ENCODE measurements around the gene REXO5.
"Not testable (repeated sequence)": the region's sequence is repeated elsewhere in the genome, so short reads cannot be mapped to it uniquely, and the experiment has no call there.

REXO5 gene

DNA sequence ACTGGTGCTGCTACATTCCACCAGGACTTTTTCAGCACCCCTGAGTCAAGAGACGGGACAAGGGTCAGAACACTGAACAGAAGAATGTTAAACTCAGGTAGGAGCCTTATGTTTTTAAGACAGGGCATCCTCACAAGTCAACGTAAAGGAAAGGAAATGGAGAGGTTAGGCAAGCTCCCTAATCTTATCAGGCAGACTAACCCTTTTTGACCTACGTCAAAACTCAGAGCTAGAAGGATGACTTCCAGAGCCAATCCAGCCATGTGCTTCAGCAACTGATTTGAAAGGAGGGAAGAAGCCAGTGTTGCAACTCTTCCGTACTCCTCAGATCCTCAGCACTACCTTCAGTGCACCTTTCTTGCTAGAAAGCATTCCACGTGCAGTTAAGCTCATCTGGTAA is 46.8 kb downstream of the REXO5 start:
- DNase-seq, result peak; percentile 82

DNA sequence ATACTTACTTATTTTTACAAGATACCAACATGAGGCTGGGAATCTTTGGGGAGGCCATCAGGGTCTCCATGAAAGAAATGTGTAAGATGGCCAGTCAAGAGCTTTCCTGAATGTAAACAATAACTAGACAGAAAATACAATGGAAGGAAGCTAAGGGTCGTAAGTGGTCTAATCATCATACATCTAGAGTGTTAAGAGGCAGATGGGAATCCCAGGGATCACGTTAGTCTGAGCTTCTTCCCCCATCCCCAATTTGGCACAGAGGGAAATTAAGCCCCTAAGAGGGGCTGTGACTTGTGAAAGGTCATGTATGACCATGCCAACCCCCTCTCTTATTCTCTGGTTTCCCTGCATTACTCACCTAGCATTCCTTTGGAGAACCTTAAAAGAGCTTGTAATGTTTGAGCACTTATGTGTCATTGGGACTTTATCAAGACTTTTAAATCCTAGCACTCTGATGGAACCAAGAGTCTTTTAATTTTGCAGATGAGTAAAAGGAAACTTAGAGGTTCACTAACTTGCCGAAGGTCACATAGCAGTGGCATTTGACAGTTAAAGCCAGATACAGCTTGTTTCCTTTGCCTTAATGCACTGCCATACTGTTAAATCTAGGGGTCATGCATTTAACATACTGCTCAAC is 47.8 kb downstream of the REXO5 start:
- DNase-seq, result no peak

DNA sequence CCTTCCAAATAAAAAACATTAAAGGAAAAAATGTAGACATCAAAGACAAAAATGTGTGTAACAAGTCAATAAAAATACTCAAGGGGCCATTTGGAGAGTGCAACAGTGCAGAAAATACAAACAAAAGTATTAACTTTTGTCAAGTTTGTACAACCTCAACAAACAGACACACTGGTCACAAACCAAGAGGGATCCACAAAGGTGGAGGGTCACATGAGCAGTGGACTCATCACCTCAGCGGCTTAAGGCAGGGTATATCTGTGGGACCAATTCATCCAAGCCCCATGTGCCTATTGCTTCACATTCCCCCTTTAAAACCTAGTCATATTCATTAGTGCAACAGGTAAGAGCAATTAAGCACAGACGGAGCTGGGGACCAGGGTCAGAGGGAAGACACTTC is 48.6 kb downstream of the REXO5 start:
- DNase-seq, result no peak

DNA sequence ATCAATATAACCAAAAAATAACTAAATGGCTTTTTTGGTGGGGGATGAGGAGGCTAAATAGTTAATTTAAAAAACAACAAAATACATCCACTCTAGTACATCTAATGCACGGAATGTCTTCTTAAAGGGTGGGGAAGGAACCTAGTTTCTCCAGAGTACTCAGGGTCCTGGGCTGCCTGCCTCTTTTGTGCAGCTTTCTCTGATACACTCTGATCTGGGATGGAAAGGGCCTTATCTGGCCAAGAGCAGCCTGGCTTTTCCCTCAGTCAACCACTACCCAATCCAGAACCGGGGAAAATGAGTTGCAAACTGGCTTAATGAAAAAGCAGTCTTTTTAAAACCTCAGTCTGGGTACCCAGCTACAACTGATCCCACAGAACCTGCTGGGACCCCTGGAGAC is 51.0 kb downstream of the REXO5 start:
- DNase-seq, result no peak

DNA sequence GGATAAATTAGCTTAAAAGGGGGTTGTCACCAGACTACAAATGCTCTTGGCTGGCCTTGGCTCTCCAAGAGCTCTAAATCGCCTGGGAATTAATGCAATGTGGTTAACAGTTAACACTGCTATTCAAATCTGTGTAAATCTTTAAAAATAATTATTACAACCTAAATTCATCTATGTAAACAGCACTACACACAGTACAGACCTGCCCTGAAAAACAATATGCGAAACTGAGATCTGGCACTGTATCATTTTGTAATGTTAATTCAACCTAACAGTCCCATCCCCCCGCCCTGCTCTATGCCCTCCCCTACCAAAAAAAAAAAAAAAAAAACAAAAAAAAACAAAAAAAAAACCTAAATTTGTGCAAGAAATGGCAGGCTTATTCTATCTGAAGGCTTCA is 52.9 kb downstream of the REXO5 start:
- no peak for DNase-seq

DNA sequence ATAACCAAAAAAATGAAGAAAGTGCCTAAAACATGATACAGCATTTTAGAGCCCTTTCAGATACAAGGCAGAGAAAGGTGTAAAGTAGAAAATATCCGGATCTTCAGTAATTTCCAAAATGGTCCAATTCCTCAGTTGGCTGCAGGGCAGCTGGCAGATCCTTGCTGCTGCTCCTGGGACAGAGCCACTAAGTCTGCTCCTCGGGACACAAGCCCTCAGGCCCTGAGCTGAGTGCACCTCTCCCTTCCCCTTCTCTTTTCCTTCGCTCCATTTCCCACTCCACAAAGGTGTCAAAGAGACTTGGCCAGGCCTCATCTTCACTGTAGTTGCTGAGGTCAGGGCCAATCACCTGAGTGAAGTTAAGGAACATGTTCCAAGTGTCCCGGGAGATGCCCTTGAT is 53.4 kb downstream of the REXO5 start:
- DNase-seq, result no peak

DNA sequence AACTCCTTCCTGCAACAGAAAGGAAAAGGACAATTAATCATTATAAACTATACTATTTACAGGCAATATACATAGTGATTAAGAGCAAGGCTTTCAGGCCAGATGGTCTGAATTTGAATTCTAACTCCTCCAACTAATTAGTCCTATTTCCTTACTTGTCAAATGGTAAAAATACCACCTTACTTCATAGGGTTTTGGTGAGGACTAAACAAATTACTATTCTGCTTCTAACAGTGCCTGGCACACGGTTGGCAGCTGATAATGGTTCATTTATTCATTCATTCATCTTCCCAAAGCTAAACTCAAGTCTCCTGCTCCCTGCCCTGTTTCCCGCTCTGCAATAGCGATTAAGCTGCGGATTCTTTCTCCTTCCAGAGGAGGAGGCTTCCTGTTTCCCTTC is 54.0 kb downstream of the REXO5 start:
- DNase-seq, result no peak

DNA sequence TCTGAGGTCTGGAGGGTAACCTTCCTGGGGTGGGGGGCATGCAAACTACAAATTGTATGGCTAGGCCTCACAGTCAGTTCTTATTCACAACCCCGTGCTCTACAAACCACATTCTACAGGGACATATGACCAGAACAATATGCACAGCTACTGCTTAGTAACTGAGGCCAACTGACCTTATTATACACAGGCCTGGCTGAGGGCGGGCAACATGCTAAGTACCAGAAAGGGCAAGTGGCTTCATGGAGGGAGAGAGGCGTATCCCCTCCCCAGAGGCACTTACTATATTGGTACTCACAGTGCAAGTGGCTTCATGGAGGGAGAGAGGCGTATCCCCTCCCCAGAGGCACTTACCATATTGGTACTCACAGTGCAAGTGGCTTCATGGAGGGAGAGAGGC is 54.7 kb downstream of the REXO5 start:
- not testable (repeated sequence) for DNase-seq

DNA sequence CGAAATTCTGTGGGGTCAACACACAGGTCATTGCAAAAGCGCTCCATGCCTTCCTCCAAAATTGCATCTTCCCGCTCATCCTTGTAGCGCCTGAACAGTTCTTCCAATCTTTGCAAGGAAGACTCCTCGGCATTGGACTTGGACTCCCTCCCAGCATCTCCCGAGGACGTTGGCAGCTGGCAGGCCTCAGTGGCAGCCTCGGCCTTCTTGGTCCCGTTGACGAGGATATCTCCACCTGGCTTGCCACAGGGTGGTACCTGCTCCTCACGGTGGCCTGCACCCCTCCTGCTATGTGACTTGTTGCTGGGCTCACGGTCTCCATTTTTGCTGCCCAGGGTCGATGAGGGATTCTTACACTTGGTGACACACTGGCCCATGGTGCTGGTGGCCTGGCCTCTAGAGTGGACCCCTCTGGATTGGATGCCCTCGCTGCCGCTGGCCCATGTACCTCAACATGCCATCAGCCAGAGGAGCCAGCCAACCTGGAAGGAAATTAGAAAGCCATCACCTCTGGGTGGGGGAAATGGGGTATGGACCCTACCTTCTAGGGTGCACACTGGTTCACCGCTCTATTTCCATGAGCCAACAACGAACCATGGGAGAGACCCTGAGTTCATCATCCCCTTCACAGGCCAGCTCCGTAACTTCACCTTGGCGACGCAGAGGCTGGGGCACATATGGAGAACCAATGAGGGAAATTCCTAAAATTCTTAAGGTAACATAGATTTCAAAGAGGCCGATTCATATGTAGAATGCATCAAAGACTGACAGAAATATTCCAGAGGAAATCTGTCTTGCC is 56.0 kb downstream of the REXO5 start:
- DNase-seq, result no peak

DNA sequence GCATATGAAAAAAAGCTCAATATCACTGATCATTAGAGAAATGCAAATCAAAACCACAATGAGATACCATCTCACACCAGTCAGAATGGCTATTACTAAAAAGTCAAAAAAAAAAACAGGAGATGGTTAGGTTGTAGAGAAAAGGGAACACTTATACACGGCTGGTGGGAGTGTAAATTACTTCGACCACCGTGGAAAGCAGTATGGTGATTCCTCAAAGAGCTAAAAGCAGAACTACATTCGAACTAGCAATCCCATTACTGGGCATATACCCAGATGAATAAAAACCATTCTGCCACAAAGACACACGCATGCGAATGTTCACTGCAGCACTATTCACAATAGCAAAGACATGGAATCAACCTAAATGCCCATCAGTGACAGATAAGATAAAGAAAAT is 58.0 kb downstream of the REXO5 start:
- DNase-seq, result not testable (repeated sequence)

DNA sequence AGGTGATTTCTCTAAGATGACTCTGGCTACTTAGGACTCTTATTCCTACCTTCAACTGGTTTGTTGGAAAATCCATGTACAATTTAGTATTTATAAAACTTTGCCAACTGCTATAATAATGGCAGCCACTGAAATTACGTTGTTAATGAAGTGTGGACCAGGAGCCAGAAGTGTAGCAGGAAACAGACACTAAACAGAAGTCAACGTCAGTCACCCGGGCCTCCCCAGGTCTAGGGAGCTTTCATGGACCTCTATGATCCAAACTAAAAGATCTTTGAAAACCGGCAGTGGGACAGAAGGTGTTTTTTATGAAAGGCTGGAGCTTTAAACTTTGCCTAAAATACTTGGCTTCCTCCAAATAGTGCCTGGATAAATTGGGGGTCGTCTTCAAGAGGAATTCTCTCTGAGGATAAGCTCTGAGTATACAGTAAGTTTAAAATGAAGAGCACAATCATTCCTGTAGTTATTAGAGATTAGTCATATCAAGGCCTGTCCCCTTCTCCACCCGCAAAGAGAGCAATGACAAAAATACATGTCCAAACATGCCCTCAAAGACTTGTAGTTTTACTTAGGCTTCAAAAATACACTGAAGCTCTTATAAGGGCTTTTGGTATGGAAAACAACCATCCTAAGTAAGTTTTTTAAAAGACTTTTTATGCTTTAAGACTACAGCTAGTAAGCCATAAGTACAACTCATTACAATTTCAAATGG is 59.2 kb downstream of the REXO5 start:
- no peak for DNase-seq

DNA sequence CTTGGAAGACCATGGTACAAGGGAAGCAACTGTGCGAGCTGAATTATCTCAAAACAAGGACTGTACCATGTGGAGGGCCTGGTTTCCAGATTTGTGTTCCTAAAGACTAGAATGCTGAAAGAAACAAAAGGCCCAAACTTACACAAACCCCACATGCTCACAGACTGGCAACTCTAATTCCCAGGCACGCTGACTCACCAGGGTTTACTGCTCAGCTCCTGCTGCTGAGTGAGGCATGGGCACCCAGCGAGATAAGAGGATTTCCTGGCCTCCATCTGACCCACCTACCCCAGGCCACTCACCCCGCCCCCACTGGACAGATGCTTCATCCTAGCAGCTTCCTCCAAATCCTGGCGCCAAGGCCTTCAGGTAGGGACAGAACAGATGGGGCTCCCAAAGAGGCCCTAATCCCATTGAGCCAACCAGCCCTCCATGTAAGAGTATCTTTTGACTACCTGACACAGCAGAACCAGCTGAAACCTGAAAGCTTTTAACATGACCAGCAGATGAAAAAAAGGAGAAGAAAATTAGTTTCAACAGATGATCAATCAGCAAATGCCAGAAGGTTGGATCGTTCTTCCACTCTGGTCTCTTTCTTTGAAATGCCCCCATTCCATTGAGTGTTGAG is 59.9 kb downstream of the REXO5 start:
- DNase-seq, result peak; percentile 97

DNA sequence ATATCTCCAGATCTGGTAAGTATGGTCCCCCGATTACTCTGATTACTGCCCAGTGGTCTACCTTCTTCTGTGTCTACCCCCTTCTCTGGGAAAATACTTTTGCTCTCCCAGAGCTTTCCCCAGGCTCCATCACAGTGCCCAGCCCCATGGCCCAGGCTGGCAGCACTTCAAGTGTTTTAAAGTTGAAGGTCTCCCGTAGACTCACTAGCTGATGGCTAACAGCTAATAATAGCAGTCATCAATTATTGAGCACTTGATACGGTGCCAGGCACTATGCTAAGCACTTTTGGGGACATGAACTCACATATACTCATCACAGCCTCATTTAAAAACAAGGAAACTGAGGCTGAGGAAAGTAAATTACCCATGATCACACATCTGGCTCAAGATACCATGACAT is 60.5 kb downstream of the REXO5 start:
- DNase-seq, result no peak

DNA sequence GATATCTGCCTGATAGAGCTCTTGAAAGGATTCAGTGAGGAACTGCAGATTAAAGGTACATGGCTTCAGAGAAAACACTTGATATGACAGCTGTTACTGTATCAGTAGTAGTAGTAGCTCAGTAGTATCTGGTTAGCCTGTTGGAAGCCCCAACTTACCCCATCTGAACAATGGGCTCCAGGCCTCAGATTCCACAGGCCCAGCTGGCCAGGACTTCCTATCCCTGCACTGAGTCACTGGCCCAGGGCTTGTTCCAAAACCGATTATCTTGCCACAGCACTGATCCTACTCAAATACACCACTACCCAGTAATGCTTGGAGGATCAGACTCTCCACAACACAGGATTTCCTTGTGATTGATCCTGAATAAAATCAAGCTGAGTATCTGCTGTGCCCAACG is 61.3 kb downstream of the REXO5 start:
- DNase-seq, result peak; percentile 43

DNA sequence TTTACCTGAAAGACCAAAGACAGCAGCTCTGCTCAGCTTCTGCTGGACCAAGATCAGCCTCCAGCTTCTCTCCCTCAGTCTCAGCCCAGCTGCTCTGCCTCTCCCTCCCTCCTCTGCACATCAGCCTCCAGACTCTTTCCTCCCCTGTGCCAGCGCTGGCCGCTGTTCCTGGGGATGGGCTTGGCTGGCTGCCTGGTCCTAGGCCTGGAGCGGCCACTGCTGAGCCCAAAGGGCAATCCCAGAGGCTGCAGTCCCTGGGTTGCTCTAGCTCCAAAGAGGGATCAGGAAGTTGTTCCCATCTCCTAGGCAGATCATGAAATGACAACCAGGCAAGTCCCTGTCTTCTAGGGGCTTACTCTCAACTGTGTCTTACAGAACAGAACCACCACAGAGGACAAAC is 62.6 kb downstream of the REXO5 start:
- peak; percentile 55 for DNase-seq

DNA sequence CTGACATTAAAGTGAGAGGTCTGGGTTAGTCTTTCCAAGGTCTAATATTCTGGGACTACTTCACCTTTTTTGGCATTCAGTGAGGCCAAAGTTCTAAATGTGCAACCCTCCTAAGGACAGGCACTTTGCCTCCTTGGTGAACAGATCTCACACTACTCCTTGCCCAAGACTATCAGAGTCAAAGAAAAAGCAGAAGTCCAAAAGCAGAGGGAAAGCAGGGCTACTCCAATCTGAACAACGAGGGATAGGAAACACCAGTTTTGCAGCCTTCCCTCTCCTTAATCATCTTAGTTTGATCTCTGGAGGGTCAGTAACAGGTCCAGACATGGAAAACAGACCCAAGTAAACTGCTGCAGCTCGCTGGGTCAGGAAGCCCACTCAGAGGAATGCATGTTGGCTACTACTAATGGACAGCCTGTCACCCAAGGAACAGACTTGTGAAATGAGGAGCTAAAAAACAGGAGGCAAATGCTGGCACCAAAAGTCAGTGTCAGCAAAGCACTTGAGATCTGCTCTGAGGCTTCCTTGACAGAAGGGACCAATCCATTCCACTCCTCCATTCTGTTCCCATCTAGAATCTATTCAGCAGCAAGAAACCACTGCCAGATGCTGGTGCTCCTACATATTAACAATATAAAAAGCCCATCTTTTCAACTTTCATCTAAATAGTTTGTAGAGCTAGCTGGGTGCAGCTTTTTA is 63.9 kb downstream of the REXO5 start:
- DNase-seq, result no peak

DNA sequence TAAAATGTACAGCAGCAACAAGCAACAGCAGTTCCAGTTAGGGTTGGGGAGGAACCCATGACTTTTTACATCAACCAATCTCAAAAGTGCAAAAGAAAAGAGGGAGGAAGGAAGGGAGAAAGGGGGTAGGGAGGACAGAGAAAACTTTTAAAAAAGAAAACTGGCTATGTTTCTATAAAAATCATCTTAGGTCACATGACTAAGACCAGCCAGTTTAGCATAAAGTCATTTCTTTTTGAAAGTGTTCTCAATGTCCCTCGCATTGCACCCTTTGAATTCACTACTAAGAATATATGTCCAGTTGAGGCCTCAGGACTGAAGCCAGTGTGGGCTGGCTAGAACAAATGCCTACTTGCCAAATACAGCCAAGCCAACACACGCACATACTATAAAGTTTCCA is 64.9 kb downstream of the REXO5 start:
- DNase-seq, result no peak

DNA sequence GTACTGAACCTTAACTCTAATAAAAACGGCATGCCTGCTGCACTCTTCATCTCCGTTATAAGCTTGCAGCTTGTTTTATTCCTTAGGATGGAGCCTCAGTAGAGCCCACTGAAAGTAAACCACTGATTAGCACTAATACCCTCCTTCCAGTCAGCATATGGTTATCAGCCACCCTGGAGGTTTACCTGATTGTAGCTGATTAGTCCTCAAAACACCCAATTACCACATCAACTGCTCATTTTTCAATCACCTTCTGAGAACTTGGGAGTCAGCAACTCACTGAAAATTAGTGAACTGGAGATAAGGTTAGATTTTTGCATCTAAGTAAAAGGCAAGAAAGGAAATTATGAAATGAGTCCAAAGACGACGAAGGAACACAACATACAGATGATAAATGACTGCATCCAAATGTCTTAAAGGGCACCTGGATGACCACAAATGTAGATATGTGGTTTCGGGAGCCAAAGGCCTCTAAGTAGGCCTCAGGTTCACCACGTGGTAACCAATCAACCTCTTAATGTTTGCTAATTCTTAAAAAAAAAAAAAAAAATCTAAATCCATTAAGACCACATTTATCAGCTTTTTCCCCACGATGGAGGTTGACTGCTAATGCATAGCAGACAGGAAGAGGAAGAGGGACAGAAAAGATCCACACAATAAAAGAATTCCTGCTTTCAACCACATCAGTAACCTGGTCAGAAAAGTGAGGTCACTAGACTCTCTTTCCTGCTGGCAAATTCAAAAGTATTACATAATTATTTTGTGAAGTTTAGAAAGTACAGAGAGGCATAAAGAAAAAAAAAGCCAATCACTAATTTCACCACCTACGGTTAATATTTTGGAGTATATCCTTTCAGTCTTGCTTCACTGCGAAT is 65.9 kb downstream of the REXO5 start:
- peak; percentile 29 for DNase-seq

DNA sequence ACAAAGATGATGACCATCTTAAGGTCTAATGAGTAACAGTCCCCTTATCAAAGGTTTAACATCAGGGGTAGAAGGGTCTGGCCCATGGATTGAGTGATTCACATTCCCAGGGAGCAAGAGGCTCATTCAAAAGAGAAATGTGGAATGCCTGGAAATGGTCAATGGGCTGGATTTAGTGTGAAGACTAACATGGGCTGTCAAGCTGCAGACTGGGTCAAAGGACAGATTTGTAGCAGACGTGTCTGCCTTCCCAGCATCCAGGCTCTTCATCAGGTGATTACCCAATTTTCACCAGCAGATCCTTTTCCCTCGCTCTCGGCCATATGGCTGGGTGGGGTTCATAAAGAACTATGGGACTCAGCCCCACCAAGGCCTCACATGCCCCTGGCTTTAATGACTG is 67.0 kb downstream of the REXO5 start:
- DNase-seq, result no peak

DNA sequence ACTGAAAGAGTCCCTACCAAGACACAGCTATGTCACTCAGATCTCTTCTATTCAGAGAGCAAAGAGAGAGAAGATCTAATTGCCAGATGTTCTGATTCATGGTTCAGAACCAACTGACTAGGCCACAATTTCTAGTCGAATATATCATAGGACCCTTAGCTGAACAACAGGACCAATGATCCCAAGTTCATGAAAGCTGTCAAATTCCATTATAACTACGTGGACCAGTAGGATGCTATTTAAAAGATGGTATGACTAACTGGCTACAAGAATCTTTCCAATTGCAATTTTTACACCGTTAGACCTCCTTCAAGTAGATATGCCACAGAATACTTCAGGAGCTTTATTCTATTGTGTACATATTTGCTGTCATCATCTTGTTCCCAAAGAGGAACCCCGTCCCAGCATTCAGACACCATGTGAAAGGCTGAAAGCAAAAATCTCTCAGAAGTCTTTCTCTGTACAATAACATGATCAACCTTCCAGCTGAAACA is 67.8 kb downstream of the REXO5 start:
- peak; percentile 49 for DNase-seq

DNA sequence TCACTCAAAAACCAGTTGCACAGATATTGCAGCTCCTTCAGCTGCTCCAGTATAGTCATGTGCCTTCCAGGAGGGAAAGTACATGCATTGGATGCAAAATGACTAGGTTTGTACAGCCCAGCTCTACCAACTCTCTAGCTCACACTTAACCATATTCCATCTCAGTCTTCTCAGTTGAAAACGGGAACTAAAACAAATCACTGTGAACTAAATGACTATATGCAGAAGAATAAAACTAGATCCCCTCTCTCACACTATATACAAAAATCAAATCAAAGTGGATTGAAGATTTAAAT is 69.0 kb downstream of the REXO5 start:
- DNase-seq, result no peak

DNA sequence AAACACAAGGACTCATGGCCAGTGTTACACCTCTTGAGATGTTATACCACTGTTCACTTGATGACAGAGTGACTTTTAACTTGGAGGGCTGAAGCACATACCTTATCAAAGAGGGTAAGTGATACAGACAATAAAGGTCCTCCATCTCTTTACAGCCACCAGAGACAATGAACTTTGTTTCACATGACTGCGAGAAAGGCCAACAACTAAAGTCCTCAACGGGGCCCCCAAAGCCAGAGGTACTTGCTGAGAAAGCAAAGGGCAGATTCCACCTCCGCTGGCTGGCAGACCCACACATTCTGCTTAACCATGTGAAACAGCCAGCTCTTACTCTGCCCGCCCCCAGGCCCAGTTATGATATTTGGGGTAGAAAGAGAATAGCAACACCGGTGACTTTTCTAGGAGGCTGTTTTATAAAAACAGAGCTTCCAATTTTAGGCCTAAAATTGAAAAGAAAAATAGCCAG is 72.4 kb downstream of the REXO5 start:
- no peak for DNase-seq

Measured in NCI-H226 (cell line).